Ovary (tissue), 9 donors: Measurements from ENCODE around the gene COX10. TPM values are rescaled to one million over a fixed set of nuclear protein-coding genes. Genes with fewer than 3 reads are reported as not detected.

Source experiments
- DNase-seq, 5 donors: peaks; one replicate each; pipeline ENCODE4 v3.0.0-alpha.2; 2019 to 2020
- H3K27ac ChIP-seq, 2 donors: fragments of 200-600 bp; one replicate each; pipeline versions ENCODE4 v1.5.1 to v1.8.0; 2019 to 2022
- H3K27me3 ChIP-seq: fragments of 200-600 bp; one replicate; pipeline ENCODE4 v1.8.0; 2022
- H3K36me3 ChIP-seq: fragments of 200-600 bp; sonication (generic); one replicate; pipeline ENCODE4 v1.5.1; 2019
- H3K4me1 ChIP-seq: one replicate; pipeline ENCODE4 v1.8.1; 2013; ENCODE audit warnings: mild to moderate bottlenecking, moderate library complexity; ENCODE audit not compliant: insufficient read depth
- H3K4me3 ChIP-seq: fragments of 200-600 bp; sonication (generic); one replicate; pipeline ENCODE4 v1.5.1; 2017
- H3K9me3 ChIP-seq, 2 donors: fragments of 200-600 bp in 1 of 2; sonication (generic) in 1 of 2; one replicate each; pipeline versions ENCODE4 v1.5.1 to v1.8.1; 2013 to 2019; ENCODE audit warnings: mild to moderate bottlenecking in 1 of 2, moderate library complexity in 1 of 2
- CTCF ChIP-seq, 3 donors: fragments of 450-650 bp in 2 of 3; fragments of 200-600 bp in 1 of 3; IDR thresholded peaks; one replicate each; pipeline versions ENCODE4 v1.5.1 to v1.8.0; 2016 to 2022; ENCODE audit warnings: antibody characterized with exemption in 3 of 3, mild to moderate bottlenecking in 1 of 3
- EP300 ChIP-seq: sonication (generic); formaldehyde crosslinking; IDR thresholded peaks from one replicate; pipeline ENCODE4 v1.6.1; 2017; ENCODE audit warnings: antibody characterized with exemption
- POLR2A ChIP-seq: fragments of 450-650 bp; IDR thresholded peaks from one replicate; pipeline ENCODE4 v1.6.1; 2017; ENCODE audit warnings: antibody characterized with exemption, mild to moderate bottlenecking, moderate library complexity
- WGBS, 3 donors: extraction: QIAGEN DNeasy Blood & Tissue Kit in 1 of 3; methylation state at CpG; one replicate each; pipeline versions ENCODE4 v1.1.5 to v1.1.7; 2013 to 2017; 5-methylcytosine and 5-hydroxymethylcytosine counted together
- intact Hi-C, 4 donors: fragments of 100-400 bp; cut with DNase I; formaldehyde crosslinking; loops; one replicate each; pipeline versions ENCODE4 v1.11.0 to v1.15.1; 2022 to 2023
- polyA plus RNA-seq, 2 donors: library from polyadenylated mRNA; stranded (reverse); fragments of 200-250 nt in 1 of 2; fragments of 350-450 nt in 1 of 2; fragmentation: Illumina TruSeq in 1 of 2; extraction: RNeasy Lipid Tissue Mini Kit (QIAGEN cat#74804) in 1 of 2; gene quantifications; one replicate each; pipeline ENCODE4 v1.2.3, GENCODE V29; 2013 to 2014
- total RNA-seq, 7 donors: library from RNA; depleted of rRNA in 2 of 7; stranded (reverse); fragments of >200 nt in 2 of 7; fragmentation: NEBNext Ultra II Directional in 3 of 7; extraction: Animal tissue kit (Norgen Biotek cat#: 25700) in 3 of 7; gene quantifications; one replicate each; pipeline versions ENCODE4 v1.1.0 to v1.2.4, GENCODE V29; 2016 to 2023
- donor health status: DM: no; HTN: no; CAD: no; lungs with moderate emphysema.
- donor health status: DM: no; HTN: no; CAD: no.
- donor health status: Bipolar disorder and iron deficiency.
- donor health status: DM: yes; HTN: yes; CAD: no.
- donor health status: DM: no; HTN: no; CAD: no.
- donor health status: DM: yes; HTN: yes; CAD: no.

COX10 gene
- total and polyA plus RNA-seq, 9 donors: 5.1 to 15.3 (median 11.7) TPM

- Histone ChIP-seq H3K27me3 (no peaks in the 10 kb centered on the region), H3K27ac (no peak overlapping the region), H3K4me3 (no peak overlapping the region), H3K36me3 (no peaks in the 10 kb centered on the region), H3K9me3 (no peaks in the 10 kb centered on the region), H3K4me1 (no peaks in the 10 kb centered on the region)
- TF ChIP-seq POLR2A (no peak), CTCF (IDR thresholded peaks at IDR 0.05) (no peak), EP300 (no peak)
- DNase-seq: no peak
- 50 to 73% (median 71%) methylated on average over 4 of the region's 4 CpGs for WGBS, 3 donors
- intact Hi-C loops: no loop called here
These were observed 21.7 kb upstream of the COX10 start for GRCh38 chr17:14047591-14047990.

- TF ChIP-seq POLR2A: no peak
- TF ChIP-seq CTCF (IDR thresholded peaks at IDR 0.05): no peak
- TF ChIP-seq EP300: no peak
- H3K4me1 ChIP-seq: no peaks in the 10 kb centered on the region
- H3K27ac ChIP-seq: no peak overlapping the region
- no peaks in the 10 kb centered on the region for H3K9me3 ChIP-seq
- intact Hi-C loops: no loop called here
- H3K36me3 ChIP-seq: no peaks in the 10 kb centered on the region
- no peak overlapping the region for H3K4me3 ChIP-seq
- no peak for DNase-seq
- H3K27me3 ChIP-seq: no peaks in the 10 kb centered on the region
These were observed 21.1 kb upstream of the COX10 start for GRCh38 chr17:14048169-14048568.

- Histone ChIP-seq H3K9me3 (no peaks in the 10 kb centered on the region), H3K4me1 (no peaks in the 10 kb centered on the region), H3K36me3 (no peaks in the 10 kb centered on the region), H3K4me3 (no peak overlapping the region), H3K27me3 (no peaks in the 10 kb centered on the region), H3K27ac (no peak overlapping the region)
- intact Hi-C loops: no loop called here
- 87 to 97% (median 93%) methylated on average over 5 of the region's 5 CpGs for WGBS, 3 donors
- TF ChIP-seq POLR2A (no peak), CTCF (IDR thresholded peaks at IDR 0.05) (no peak), EP300 (no peak)
- no peak for DNase-seq
These were observed 18.7 kb upstream of the COX10 start for GRCh38 chr17:14050616-14051015.

GRCh38 chr17:14051692-14052091 lies 17.6 kb upstream of the COX10 start:
- WGBS, 3 donors: 84 to 89% (median 87%) methylated on average over 4 of the region's 4 CpGs
- no peaks in the 10 kb centered on the region for H3K27me3 ChIP-seq
- H3K36me3 ChIP-seq: no peaks in the 10 kb centered on the region
- TF ChIP-seq CTCF (IDR thresholded peaks at IDR 0.05): no peak
- no peak for TF ChIP-seq EP300
- TF ChIP-seq POLR2A: no peak
- intact Hi-C loops: no loop called here
- no peaks in the 10 kb centered on the region for H3K9me3 ChIP-seq
- no peak overlapping the region for H3K4me3 ChIP-seq
- H3K27ac ChIP-seq: no peak overlapping the region
- DNase-seq: no peak
- H3K4me1 ChIP-seq: no peaks in the 10 kb centered on the region
